Tibial nerve (tissue), 4 donors: Measurements from ENCODE around the gene KDM2B. TPM values are rescaled to one million over a fixed set of nuclear protein-coding genes. Genes with fewer than 3 reads are reported as not detected.

Source experiments
- DNase-seq, 2 donors: peaks; one replicate each; pipeline ENCODE4 v3.0.0-alpha.2; 2019; ENCODE audit warnings: low spot score in 2 of 2
- H3K27ac ChIP-seq, 4 donors: fragments of 200-600 bp; sonication (generic) in 3 of 4; one replicate each; pipeline ENCODE4 v1.5.1; 2017 to 2019; ENCODE audit warnings: mild to moderate bottlenecking in 1 of 4
- H3K27me3 ChIP-seq, 2 donors: fragments of 200-600 bp; sonication (generic) in 1 of 2; one replicate each; pipeline versions ENCODE4 v1.5.1 to v1.6.0; 2017 to 2019
- H3K36me3 ChIP-seq, 3 donors: fragments of 200-600 bp; sonication (generic); one replicate each; pipeline ENCODE4 v1.5.1; 2018 to 2019
- H3K4me1 ChIP-seq, 4 donors: fragments of 200-600 bp; sonication (generic) in 3 of 4; one replicate each; pipeline ENCODE4 v1.5.1; 2017 to 2019
- H3K4me3 ChIP-seq, 4 donors: fragments of 200-600 bp; sonication (generic) in 3 of 4; one replicate each; pipeline ENCODE4 v1.5.1; 2017 to 2019; ENCODE audit warnings: mild to moderate bottlenecking in 1 of 4, moderate library complexity in 1 of 4
- H3K9me3 ChIP-seq, 4 donors: fragments of 200-600 bp; sonication (generic) in 3 of 4; one replicate each; pipeline ENCODE4 v1.5.1; 2017 to 2019
- CTCF ChIP-seq, 5 experiments: fragments of 200-600 bp in 3 of 5; fragments of 450-650 bp in 2 of 5; sonication (generic) in 3 of 5; IDR thresholded peaks; one replicate each; pipeline ENCODE4 v1.5.1; 2016 to 2019; ENCODE audit warnings: antibody characterized with exemption in 5 of 5, mild to moderate bottlenecking in 3 of 5, moderate library complexity in 2 of 5
- EP300 ChIP-seq, 2 donors: sonication (generic); formaldehyde crosslinking; IDR thresholded peaks; one replicate each; pipeline ENCODE4 v1.6.1; 2017; ENCODE audit warnings: antibody characterized with exemption in 2 of 2, mild to moderate bottlenecking in 1 of 2
- POLR2A ChIP-seq, 2 donors: fragments of 450-650 bp; IDR thresholded peaks; one replicate each; pipeline ENCODE4 v1.6.1; 2017; ENCODE audit warnings: antibody characterized with exemption in 2 of 2, mild to moderate bottlenecking in 2 of 2, moderate library complexity in 2 of 2
- WGBS, 2 donors: methylation state at CpG; one replicate each; pipeline ENCODE4 v1.1.5; 2018; 5-methylcytosine and 5-hydroxymethylcytosine counted together
- total RNA-seq, 4 donors: library from RNA; depleted of rRNA; stranded (reverse); fragments of >200 nt; gene quantifications; one replicate each; pipeline ENCODE4 v1.1.0, GENCODE V29; 2016

Gene KDM2B
- total RNA-seq, 4 donors from 2014 or later, result 15.5 to 32.2 (median 20.8) TPM

GRCh38 chr12:121602766-121603165, 21.9 kb upstream of the KDM2B start:
- DNase-seq, result no peak
- Histone ChIP-seq H3K4me1 (no peaks in the 10 kb centered on the region), H3K27me3 (no peaks in the 10 kb centered on the region), H3K9me3 (no peaks in the 10 kb centered on the region), H3K36me3 (no peaks in the 10 kb centered on the region), H3K27ac (no peak overlapping the region), H3K4me3 (no peak overlapping the region)
- WGBS, 2 donors, result 77 to 79% methylated on average over 6 of the region's 6 CpGs
- TF ChIP-seq POLR2A (IDR thresholded peaks at IDR 0.05), result no peak
- no peak for TF ChIP-seq EP300 (IDR thresholded peaks at IDR 0.05)
- no peak for TF ChIP-seq CTCF (IDR thresholded peaks at IDR 0.05)

- Histone ChIP-seq H3K4me3 (no peak overlapping the region), H3K27ac (no peak overlapping the region), H3K9me3 (no peaks in the 10 kb centered on the region), H3K27me3 (no peaks in the 10 kb centered on the region), H3K4me1 (no peaks in the 10 kb centered on the region), H3K36me3 (no peaks in the 10 kb centered on the region)
- TF ChIP-seq POLR2A (IDR thresholded peaks at IDR 0.05), result no peak
- TF ChIP-seq CTCF (IDR thresholded peaks at IDR 0.05), result no peak
- TF ChIP-seq EP300 (IDR thresholded peaks at IDR 0.05), result no peak
- DNase-seq, result no peak
- WGBS, 2 donors, result 79 to 90% methylated on average over 6 of the region's 6 CpGs
Observed at GRCh38 chr12:121600702-121601336, 20.0 kb upstream of the KDM2B start.

GRCh38 chr12:121596526-121596925, 15.7 kb upstream of the KDM2B start:
- Histone ChIP-seq H3K4me1 (no peaks in the 10 kb centered on the region), H3K27me3 (no peaks in the 10 kb centered on the region), H3K4me3 (no peak overlapping the region), H3K9me3 (no peaks in the 10 kb centered on the region), H3K36me3 (peaks cover 0 to 4% (median 0%) of the 10 kb centered on the region in 3 donors), H3K27ac (no peak overlapping the region)
- 94 to 98% methylated on average over 5 of the region's 5 CpGs for WGBS, 2 donors
- DNase-seq, result no peak
- no peak for TF ChIP-seq EP300 (IDR thresholded peaks at IDR 0.05)
- no peak for TF ChIP-seq CTCF (IDR thresholded peaks at IDR 0.05)
- no peak for TF ChIP-seq POLR2A (IDR thresholded peaks at IDR 0.05)

- Histone ChIP-seq H3K36me3 (peaks cover 0 to 4% (median 0%) of the 10 kb centered on the region in 3 donors), H3K27me3 (no peaks in the 10 kb centered on the region), H3K27ac (no peak overlapping the region), H3K4me3 (no peak overlapping the region), H3K4me1 (peaks cover 0 to 7% (median 2%) of the 10 kb centered on the region in 4 donors), H3K9me3 (no peaks in the 10 kb centered on the region)
- TF ChIP-seq EP300 (IDR thresholded peaks at IDR 0.05) (no peak), CTCF (IDR thresholded peaks at IDR 0.05) (no peak), POLR2A (IDR thresholded peaks at IDR 0.05) (no peak)
- DNase-seq, result no peak
- 94% methylated on average over 12 of the region's 12 CpGs for WGBS, 2 donors
Observed at GRCh38 chr12:121595520-121595919, 14.7 kb upstream of the KDM2B start.

- Histone ChIP-seq H3K4me3 (no peak overlapping the region), H3K4me1 (peaks cover 0 to 13% (median 5%) of the 10 kb centered on the region in 4 donors), H3K27ac (no peak overlapping the region), H3K36me3 (peaks cover 0 to 4% (median 0%) of the 10 kb centered on the region in 3 donors), H3K27me3 (no peaks in the 10 kb centered on the region), H3K9me3 (no peaks in the 10 kb centered on the region)
- 42 to 52% methylated on average over 4 of the region's 4 CpGs for WGBS, 2 donors
- no peak for DNase-seq
- TF ChIP-seq POLR2A (IDR thresholded peaks at IDR 0.05) (no peak), CTCF (IDR thresholded peaks at IDR 0.05) (no peak)
Observed at GRCh38 chr12:121592320-121592719, 11.5 kb upstream of the KDM2B start.
